Measurements from ENCODE around the gene ZNRF3.

Gene ZNRF3

DNA sequence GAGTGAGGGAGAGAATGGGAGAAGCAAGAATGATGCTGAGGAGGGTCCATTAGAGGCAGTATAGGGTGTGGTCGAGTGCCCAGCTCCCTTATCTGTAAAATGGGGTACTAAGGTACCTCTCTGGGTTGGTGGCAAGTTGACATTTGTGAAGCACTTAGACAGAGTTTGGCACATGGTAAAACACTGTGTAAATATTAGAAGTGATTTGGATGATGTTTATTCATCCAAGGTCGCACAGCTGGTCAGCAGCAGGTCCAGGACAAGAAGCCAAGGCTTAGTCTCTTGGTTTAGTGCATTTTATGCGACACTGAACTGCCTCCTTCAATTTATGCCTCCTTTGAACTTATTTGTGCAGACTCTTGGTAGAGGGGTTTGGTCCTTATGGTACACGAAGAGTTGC is 208.9 kb downstream of the ZNRF3 start:
- no peak for DNase-seq (ENCODE audit: low spot score)

DNA sequence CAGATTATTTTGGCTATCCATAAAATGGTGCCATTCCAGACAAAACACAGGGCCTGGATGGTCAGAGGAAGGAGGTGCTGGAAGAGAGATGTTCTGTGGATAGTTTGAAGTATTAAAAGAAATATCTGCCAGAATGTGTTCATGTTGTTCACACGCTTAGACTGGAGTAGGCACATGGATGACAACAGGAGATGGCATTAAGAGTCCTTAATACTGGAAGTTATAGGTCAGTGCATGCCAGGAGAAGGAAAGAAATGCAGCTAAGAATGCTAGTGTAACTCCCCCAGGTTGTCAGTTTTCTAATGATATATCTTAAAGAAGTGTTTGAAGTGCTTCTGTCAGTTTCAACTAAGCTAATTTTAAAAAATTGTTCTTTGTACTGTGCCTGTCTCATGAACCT is 209.7 kb downstream of the ZNRF3 start:
- DNase-seq (ENCODE audit: low spot score): peak; percentile 14

DNA sequence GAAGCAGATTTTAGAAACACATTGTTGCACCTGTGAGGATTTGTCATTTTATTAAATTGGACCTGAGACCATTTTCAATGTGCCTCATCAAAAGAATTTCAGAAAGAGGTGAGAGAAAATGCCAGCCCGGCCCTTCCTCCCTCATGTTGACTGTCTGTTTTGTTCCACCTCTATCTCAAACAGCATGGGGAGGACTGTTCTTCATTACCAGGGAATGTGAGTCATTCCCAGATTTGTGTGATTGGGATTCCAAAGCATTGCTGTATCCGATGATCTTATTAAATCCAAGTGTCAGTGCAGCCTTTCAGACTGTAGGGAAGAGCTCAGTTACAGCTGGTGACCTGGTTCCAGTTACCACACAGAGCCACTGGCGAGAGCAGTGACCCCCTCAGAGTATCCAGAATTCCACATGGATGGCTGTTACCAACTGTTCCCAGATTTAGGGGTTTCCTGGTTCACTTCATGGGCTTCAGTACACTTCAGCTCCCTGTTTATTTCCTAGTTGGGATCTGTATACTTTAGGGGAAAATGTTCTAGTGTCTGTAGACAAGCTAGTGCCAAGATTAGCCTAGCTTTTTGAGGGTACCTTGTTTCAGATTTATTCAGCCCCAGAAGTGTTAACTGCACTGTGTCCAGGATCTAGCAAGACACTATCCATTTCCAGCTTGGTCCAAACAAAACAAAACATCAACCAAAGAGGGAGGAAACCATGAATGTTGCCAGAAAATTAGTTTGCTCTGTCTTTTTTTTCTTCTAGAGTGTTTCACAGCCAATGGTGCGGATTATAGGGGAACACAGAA is 210.3 kb downstream of the ZNRF3 start:
- peak; percentile 87 for DNase-seq (ENCODE audit: low spot score)

DNA sequence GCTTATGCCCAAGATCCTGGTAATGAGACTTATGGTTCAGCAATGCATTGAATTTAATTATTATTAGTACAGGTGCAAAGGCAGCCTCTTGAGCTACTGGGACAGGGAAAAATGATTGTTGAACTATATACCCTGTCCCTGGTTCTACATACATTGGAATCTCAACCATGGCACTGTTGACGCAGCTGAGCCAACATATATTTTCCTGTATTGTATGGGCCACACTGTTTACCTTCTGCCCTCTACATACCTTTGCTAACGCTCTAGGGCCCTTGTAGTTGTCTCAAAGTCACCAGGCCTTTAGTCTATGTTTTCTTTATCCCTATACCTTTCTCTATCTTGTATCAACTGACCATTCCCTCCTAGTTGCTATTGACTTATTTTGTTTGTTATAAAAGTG is 212.1 kb downstream of the ZNRF3 start:
- no peak for DNase-seq (ENCODE audit: low spot score)

DNA sequence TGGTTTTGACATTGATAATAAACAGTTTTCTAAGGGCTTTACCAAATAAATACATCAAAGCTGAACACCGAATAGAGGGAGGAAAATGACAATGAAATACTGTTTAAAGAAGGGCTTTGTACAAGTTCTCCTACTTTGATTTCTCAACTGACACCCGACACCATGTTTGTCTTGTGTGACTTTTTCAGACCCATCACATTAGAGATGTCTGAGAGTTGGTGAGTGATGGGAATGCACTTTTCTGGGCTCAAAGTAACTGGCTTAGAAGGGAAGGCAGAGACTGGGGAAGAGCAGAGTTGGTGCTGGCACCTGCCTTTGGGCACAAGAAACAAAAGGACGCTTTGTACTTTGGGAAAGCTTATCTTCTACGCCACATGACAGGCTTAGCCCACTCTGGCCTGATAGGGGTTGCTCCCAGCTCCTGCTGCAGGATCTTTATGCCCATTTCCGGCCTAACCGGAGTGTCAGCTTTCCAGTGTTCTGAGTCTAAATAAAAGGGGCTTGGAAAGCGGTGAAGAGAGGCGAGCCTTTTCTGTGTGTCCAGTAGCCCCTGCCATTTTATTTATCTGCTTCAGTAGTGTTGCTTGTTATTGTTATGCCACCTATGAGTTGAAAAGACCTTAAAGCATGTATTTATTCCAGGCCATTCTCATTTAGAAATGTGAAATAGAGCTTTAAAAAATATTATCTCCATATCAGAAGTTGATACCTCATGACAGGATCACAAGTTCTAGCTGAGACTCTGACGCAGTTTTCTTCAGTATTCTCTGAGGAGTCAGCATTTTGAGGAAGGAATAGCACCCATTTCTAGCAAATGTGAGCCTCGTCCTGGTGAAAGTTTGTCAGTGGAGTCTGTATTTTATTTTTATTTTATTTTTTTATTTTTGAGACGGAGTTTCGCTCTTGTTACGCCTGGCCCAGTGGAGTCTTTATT is 213.6 kb downstream of the ZNRF3 start:
- DNase-seq (ENCODE audit: low spot score): no peak

DNA sequence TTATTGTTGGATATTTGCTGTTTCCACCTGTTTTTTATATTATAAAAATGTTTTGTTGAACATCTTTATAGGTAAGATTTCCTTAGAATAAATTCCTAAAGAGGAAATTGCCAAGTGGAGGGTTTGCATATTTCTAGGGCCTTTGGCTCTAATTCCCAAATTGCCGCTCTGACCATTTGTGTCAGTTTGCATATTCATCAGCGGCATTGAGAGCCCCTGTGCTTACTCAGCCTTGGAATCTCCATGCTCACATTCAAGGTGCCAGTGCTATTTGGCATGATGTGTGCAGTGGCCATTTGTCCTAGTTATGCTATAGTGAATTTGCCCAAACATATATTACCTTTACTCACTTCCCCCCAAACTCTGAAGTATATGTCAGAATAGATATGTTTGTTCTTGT is 214.9 kb downstream of the ZNRF3 start:
- DNase-seq (ENCODE audit: low spot score): no peak

DNA sequence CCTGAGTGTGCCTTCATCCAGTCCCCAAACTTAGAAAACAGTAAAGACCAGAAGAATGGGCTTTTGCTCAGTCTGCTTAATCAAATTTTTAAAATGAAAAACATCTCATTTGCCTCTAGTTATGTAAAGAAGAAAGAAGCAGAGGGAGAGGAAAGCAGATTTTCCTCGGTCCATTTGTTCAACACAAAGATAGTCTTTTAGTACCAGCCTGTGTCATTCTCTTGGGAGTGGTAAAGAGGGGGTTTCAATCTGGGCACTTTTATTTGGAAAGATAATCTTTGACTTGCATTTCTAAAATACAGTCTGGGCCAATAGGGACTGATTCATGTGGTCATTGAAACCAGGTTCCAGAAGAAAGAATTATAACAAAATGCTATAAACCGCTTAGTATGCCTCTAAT is 218.9 kb downstream of the ZNRF3 start:
- DNase-seq (ENCODE audit: low spot score): no peak

DNA sequence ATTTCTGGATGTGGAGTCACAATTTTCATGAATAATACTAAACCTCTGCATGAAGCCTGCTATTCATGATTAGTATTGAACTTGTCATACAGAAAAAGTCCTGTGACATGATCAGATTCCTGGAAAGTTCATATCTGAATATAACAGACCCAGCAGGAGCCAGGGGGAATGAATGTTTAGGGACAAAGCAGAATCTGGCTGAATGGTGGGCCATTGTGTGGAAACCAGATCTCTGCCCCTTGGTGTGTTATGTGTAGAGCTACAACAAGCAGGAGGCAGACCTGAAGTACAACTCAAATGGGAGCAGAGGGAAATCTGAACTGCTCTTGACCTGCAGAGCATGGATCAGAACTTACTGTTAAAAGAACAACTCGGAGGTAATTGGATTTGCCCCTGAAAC is 219.7 kb downstream of the ZNRF3 start:
- DNase-seq (ENCODE audit: low spot score): no peak

DNA sequence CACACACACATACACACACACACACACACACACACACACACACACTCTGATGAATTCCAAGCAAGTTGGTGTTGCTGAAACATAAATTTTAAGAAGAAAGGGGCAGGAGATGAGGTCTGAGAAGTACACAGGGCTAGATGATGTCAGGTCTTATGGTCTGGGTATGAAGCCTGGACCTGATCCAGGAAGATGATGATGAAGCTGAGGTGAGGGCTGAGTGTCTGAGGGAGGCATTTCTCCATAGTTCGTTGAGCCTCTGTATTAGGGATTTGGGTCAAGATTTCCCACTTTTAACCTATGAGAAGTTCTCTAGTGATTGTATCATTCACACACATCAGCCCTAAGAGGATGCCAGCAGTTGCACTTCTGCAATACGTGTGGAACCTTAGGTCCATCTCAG is 222.1 kb downstream of the ZNRF3 start:
- no peak for DNase-seq (ENCODE audit: low spot score)

DNA sequence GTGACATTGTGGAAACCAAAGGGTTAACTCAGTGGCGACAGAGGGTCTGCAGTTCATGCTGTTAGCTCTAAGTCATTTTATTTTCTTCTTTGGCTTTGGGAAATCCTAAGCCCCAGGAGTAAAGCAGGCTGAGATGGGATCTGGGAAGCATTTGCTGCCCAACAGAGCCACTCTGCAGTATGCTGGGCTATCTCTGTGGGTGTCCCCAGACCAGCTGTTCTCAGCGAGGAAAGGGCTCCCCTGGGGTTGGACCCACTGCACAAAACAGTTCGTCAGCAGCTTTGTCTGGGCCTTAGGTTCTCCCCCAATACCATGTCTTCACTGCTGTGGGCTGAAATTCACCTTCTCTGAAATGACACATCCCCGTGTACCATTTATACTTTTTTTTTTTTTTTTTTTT is 223.5 kb downstream of the ZNRF3 start:
- no peak for DNase-seq (ENCODE audit: low spot score)

All from GM03348 (cell line).